Cardiac fibroblast (primary cell): ENCODE measurements around the gene LXN.
"Not testable (repeated sequence)": the region's sequence is repeated elsewhere in the genome, so short reads cannot be mapped to it uniquely, and the experiment has no call there.

Experiments
- DNase-seq, 2 donors: peaks; one replicate each; pipeline versions ENCODE4 v3.0.0 to v3.0.0-alpha.2; 2010; ENCODE audit warnings: low read depth in 2 of 2
- H3K4me3 ChIP-seq, 2 donors: replicated peaks in 1 of 2; 1 replicate in 1 of 2; 2 replicates in 1 of 2; pipeline ENCODE4 v1.5.1; 2011; ENCODE audit warnings: low read depth in 2 of 2, low read length in 2 of 2, mild to moderate bottlenecking in 2 of 2, moderate library complexity in 1 of 2
- CTCF ChIP-seq: IDR thresholded peaks from one replicate; pipeline ENCODE4 v1.5.1; 2011; ENCODE audit warnings: low read depth, mild to moderate bottlenecking, low read length, inconsistent platforms

Gene LXN

GRCh38 chr3:158700559-158700958, 28.1 kb upstream of the LXN start:
- TF ChIP-seq CTCF, result no peak
- DNase-seq, result peak in 1 of 2 donors; percentile 89
- H3K4me3 ChIP-seq, result no peak overlapping the region

GRCh38 chr3:158696618-158697017, 24.2 kb upstream of the LXN start:
- no peak overlapping the region for H3K4me3 ChIP-seq
- peak; percentile 56 to 62 for DNase-seq
- no peak for TF ChIP-seq CTCF

- not testable (repeated sequence) for DNase-seq, H3K4me3 ChIP-seq
Measured at GRCh38 chr3:158693866-158694456, 21.5 kb upstream of the LXN start.

GRCh38 chr3:158685159-158685558, 12.7 kb upstream of the LXN start:
- TF ChIP-seq CTCF, result no peak
- H3K4me3 ChIP-seq, result no peak overlapping the region
- peak in 1 of 2 donors; percentile 65 for DNase-seq

GRCh38 chr3:158683230-158683962, 10.9 kb upstream of the LXN start:
- H3K4me3 ChIP-seq, result no peak overlapping the region
- no peak for TF ChIP-seq CTCF
- DNase-seq, result peak; percentile 54 to 87

- no peak for TF ChIP-seq CTCF
- no peak for DNase-seq
- no peak overlapping the region for H3K4me3 ChIP-seq
Measured at GRCh38 chr3:158680861-158681260, 8.4 kb upstream of the LXN start.

- peak; percentile 35 to 43 for DNase-seq
- TF ChIP-seq CTCF, result no peak
- H3K4me3 ChIP-seq, result no peak overlapping the region
Measured at GRCh38 chr3:158679547-158680000, 7.1 kb upstream of the LXN start.
